Iris pigment epithelial cell (primary cell): ENCODE data around the gene EEIG1.

Source experiments
- DNase-seq: peaks from one replicate; pipeline ENCODE4 v3.0.0-alpha.2; 2011; ENCODE audit warnings: low read depth

The EEIG1 gene

DNA sequence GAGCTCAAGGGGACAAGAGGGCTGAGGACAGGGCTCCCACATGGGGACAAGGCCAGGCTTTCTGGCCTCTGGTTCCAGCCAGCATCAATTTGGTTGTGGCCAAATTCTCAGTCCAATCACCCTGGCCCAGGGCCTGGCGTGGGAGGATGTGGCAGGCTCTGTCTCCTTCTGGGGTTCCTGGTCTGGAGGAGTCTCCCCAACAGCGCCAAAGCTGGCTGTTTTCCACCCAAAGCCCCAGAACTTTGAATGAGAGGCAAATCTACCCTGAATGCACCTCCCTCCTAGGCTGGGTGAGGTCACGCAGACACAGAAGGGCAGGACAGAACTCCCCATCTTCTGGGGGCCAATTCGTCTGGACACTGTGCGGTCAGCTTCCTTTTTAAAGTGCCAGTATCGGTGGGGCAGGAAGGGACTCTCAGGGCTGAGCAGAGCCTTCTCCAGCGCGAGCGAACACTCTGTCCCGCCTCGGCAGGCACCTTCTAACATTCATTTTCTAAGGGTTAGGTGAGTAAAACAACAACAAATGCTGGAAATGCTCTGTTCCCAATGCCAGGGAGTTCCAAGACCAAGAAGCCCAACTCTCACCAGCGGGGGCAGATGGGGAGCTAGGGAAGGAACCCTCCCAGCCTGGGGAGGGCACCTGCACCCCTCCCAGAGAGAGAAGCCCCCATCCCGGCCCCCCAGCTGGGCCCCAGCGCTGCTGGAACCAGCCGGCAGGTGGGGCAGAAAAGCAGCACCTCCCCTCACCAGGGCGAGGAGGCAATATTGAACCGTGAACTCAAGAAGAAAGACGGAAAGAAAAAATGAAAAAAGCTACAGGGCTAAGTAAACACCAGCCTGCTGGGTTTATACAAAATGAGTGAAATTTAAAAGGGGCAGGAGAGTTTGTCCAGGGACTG, 39.5 kb downstream of the EEIG1 start:
- no peak for DNase-seq

GRCh38 chr9:127940593-127940992, 40.2 kb downstream of the EEIG1 start:
- no peak for DNase-seq

GRCh38 chr9:127938298-127938690, 42.5 kb downstream of the EEIG1 start:
- no peak for DNase-seq

- DNase-seq, result peak; percentile 91
These were observed 43.1 kb downstream of the EEIG1 start, which contains the start of gene DPM2 for GRCh38 chr9:127937388-127938297. Gene DPM2, minus strand, starts transcription at chr9:127937854. Its CDS starts 34 bp downstream, at chr9:127937820.

GRCh38 chr9:127937056-127937387, 43.8 kb downstream of the EEIG1 start:
- no peak for DNase-seq

DNA sequence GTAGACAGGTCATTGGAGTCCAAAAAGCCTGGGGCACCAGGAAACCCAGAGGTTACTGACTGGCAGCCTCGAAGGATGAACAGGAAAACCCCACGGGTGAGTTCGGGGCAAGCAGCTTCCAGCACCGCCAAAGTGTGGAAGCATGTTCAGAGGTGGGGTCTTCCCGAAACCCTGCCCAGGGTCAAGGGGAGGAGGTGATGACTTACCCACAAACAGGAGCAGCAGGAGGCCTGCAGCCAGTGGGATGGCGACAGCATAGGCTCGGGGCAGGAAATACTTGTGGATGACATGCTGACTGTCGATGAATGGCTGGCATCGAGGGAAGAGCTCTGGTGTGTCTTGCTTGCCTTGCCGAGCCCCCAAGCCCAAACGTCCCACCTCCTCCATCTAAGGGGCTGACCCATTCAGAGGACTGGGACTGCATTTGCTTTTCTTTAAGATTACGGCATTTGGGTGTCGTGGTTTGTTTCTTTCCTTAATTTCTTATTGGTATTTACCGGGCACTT, 44.4 kb downstream of the EEIG1 start:
- DNase-seq, result no peak

- peak; percentile 46 for DNase-seq
These were observed 45.0 kb downstream of the EEIG1 start for GRCh38 chr9:127935765-127936221.

GRCh38 chr9:127934986-127935385, 45.8 kb downstream of the EEIG1 start:
- no peak for DNase-seq

DNA sequence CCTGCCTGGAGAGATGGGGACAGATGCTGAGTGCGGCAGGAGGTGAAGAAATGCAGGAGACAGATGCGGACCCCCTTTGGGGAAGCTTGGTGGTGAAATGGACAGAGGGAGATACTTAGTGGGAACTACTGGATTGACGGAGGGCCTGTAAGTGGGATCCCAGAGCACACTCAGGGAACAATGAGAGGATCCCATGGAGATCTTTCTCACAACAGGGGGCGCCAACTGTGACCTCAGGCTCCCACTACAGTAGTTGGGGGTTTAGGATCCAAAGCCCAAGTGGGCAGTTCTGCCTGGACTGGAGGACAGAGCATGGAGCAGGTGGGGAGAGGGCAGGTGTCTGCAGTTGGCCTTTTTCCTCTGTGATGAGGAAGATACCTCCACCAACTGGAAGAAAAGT, 46.5 kb downstream of the EEIG1 start:
- no peak for DNase-seq

DNA sequence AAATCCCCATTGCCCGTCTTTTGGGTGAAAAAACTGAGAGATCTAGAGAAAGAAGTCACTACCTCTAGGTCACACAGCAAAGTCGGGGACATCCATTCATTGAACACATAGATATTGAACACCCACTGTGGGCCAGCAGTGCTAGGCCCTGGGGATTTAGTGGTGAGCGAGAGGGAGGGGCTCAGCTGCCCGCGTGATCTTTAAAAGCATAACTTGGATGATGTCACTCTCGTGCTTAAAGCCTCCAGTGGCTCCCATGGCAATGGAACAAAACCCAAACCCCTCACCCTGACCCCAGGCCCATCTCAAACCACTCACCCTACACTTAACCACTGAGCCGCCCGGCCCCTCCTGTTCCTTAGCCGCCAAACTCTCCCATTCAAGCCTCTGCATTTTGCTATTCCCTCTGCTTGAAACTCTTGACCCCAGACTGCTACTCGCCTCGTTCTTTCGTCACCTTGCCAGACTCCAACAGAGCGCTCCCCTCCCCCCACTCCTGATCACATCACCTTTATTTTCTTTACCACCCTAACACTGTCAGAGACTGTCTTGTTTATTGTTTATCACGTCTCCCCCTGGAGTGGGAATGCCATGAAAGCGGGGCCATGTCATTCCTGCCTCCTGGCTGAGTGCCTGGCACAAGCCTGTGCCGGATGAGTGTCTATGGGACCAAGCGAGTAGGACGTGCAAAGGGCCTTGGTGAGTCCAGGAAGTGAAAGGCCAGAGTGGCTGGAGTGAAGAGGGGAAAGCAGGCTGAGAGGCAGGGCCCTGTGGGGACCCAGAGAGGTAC, 49.5 kb downstream of the EEIG1 start:
- peak; percentile 80 for DNase-seq
